GM13977 (cell line): ENCODE measurements around the gene SMG5.
A peak's percentile ranks its signal among the peaks of the same experiment; 100 is the strongest.

Experiments
- DNase-seq: peaks from one replicate; pipeline ENCODE4 v3.0.0; 2012; ENCODE audit warnings: low spot score
- in situ Hi-C: fragments of 300-500 bp; cut with MboI; formaldehyde crosslinking; loops from one replicate; pipeline ENCODE4 v1.12.0; 2022; ENCODE audit warnings: low sequenced_read_pairs, low pct_unique_long_range_greater_than_20kb, mixed read lengths, inconsistent platforms; ENCODE audit not compliant: unreplicated experiment
- TF ChIP-seq, protein P1 (sequence below): IDR thresholded peaks from 2 replicates; pipeline ENCODE4 v1.5.1; 2012; ENCODE audit warnings: mild to moderate bottlenecking, control low read depth; ENCODE audit not compliant: insufficient read depth; ENCODE audit errors: extremely low read depth, missing control alignments

The SMG5 gene

DNA sequence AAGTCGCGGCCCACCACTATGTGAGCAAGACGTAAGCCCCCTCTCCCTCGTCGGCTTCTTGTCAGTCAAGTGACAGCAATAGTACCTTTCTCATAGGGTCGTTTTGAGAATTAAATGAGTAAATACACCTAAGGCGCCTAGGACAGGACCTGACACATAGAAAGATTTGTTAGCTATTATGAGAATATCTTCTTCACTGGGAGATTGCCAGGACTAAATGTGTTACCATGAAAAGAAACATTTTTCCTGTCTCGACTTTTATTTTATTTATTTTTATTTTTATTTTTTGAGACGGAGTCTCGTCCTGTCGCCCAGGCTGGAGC lies 69.0 kb downstream of the SMG5 start:
- TF ChIP-seq, protein P1, sequence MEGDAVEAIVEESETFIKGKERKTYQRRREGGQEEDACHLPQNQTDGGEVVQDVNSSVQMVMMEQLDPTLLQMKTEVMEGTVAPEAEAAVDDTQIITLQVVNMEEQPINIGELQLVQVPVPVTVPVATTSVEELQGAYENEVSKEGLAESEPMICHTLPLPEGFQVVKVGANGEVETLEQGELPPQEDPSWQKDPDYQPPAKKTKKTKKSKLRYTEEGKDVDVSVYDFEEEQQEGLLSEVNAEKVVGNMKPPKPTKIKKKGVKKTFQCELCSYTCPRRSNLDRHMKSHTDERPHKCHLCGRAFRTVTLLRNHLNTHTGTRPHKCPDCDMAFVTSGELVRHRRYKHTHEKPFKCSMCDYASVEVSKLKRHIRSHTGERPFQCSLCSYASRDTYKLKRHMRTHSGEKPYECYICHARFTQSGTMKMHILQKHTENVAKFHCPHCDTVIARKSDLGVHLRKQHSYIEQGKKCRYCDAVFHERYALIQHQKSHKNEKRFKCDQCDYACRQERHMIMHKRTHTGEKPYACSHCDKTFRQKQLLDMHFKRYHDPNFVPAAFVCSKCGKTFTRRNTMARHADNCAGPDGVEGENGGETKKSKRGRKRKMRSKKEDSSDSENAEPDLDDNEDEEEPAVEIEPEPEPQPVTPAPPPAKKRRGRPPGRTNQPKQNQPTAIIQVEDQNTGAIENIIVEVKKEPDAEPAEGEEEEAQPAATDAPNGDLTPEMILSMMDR = no peak
- in situ Hi-C loops = no loop called here
- peak; percentile 31 for DNase-seq

DNA sequence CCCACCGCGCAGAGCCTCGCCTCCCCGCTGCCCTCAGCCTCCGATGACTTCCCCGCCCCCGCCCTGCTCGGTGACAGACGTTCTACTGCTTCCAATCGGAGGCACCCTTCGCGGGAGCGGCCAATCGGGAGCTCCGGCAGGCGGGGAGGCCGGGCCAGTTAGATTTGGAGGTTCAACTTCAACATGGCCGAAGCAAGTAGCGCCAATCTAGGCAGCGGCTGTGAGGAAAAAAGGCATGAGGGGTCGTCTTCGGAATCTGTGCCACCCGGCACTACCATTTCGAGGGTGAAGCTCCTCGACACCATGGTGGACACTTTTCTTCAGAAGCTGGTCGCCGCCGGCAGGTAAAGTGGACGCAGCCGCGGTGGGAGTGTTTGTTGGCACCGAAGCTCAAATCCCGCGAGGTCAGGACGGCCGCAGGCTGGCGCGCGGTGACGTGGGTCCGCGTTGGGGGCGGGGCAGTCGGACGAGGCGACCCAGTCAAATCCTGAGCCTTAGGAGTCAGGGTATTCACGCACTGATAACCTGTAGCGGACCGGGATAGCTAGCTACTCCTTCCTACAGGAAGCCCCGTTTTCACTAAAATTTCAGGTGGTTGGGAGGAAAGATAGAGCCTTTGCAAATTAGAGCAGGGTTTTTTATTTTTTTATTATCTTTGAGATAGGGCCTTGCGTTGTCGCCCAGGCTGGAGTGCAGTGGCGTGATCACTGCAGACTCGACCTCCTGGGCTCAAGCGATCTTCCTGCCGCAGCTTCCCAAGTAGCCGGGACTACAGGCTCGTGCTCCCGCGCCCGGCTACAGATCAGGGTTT lies 69.6 kb downstream of the SMG5 start, which contains the start of gene PMF1:
Gene PMF1 (plus strand): TSS at position 175 of the 811 bp plus-strand sequence. CDS start 9 bp downstream, at position 184.
- in situ Hi-C loops = no loop called here
- peak; percentile 98 for DNase-seq
- TF ChIP-seq, protein P1 = no peak

DNA sequence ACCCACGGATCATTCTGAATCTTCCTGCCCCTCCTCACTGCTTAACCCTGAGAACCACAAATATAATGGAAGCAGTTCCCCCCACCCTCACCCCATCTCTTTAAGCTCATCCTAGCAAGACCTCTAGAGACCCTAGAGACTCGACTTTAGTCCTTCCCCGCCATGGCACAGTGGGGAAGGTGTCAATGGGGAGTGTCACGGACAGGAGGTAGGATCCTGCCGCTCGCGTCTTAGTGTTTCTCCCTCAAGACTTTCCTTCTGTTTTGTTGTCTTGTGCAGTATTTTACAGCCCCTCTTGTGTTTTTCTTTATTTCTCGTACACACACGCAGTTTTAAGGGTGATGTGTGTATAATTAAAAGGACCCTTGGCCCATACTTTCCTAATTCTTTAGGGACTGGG lies 70.5 kb downstream of the SMG5 start:
- TF ChIP-seq, protein P1 = no peak
- no peak for DNase-seq
- in situ Hi-C loops = no loop called here

DNA sequence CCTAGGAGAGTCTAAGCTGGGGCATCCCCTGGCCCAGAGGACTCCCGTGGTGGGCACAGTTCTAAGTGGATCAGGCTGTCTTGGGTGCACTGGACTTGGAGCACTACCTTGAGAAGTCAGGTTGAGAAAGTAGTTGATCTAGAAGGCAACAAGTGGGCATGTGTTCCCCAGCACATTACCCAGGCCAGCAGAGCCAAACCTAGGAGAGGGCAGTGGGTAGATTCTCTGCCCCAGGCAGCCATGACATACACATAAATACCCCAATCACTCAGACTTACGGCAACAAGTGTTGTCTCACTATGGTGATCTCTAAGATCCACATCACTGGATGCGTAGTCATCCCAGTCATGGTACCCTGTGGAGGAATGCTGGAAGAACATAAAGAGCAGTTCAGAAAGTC lies 71.4 kb downstream of the SMG5 start:
- DNase-seq = no peak
- TF ChIP-seq, protein P1 = no peak
- in situ Hi-C loops = no loop called here

DNA sequence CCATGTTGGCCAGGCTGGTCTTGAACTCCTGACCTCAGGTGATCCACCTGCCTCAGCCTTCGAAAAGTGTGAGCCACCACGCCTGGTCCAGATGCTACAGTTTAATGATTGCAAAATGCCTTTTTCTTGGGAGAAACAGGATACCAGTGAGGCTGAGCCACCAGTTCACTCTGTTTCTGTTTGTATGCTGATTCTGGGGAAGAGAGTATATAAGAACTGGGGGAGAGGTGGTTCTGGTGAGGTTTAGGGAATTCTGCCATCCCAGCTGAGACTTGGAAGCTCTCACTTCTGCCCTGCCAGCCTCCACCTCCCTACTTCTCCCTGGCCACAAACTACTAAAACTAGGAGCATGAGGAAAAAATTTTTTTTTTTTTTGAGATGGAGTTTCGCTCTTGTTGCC lies 77.9 kb downstream of the SMG5 start:
- DNase-seq = no peak
- TF ChIP-seq, protein P1 = no peak
- in situ Hi-C loops = no loop called here

DNA sequence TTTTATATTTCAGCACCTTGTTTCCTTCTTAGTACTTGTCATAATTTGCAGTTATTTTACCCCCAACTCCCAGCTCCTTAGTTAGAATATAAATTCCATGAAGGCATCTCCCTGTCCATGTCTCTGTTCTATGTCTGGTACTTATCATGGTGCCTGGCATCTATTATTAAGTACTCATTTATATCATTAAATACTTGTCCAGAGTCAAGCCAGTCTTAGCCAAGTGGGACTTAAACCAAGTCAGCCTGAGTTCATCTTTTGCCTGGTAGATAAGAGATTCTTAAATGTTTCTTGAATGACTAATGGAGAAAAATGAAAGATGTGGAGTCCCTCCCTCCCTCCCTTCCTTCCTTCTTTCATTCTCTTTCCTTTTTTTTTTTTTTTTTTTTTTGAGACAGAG lies 79.3 kb downstream of the SMG5 start:
- in situ Hi-C loops = no loop called here
- no peak for DNase-seq

More for the DNA sequence above, 79.3 kb downstream of the SMG5 start:
- TF ChIP-seq, protein P1 = no peak
